K562 (cell line): ENCODE data around the gene EGR2. TPM values are rescaled to one million over a fixed set of nuclear protein-coding genes. Genes with fewer than 3 reads are reported as not detected.

Source experiments
- ATAC-seq: fragments of 200-7000 bp; cut with Tn5 transposase; 3 replicates; pipeline ENCODE4 v1.9.1; 2020; ENCODE audit warnings: moderate library complexity
- BruUV-seq: library from RNA; stranded (reverse); fragments of 400-500 nt; replicated peaks from 2 replicates; lab custom pipeline; 2021; lab: Mats Ljungman, UMichigan
- CTCF ChIA-PET: fragments of 300-600 bp; formaldehyde crosslinking; extraction: SDS; loops from one replicate; lab custom pipeline; 2021; ENCODE audit warnings: low intra/inter-chr PET ratio; lab: Yijun Ruan, JAX
- POLR2A ChIA-PET: fragments of 300-600, 350-650 bp; sonication (Branson Sonifier 250); formaldehyde crosslinking; extraction: SDS; loops from one replicate; lab custom pipeline; 2021; ENCODE audit warnings: antibody characterized with exemption, inconsistent platforms; lab: Yijun Ruan, JAX
- DNase-seq, 4 experiments: peaks; one replicate each; pipeline versions ENCODE4 v3.0.0 to v3.0.0-alpha.2; 2011 to 2018; ENCODE audit warnings: low spot score in 3 of 4, mixed read lengths in 3 of 4; ENCODE audit errors: extremely low read depth in 1 of 4
- FAIRE-seq: peaks from 2 replicates; lab custom pipeline; 2011; peaks lifted over from hg19 to GRCh38; lab: Jason Lieb, UNC
- H2AFZ ChIP-seq: 2 replicates; pipeline ENCODE4 v1.6.0; 2011; ENCODE audit warnings: low read depth, low read length, control low read depth, inconsistent platforms
- H3K27ac ChIP-seq: fragments of 200-600 bp; 3 replicates; pipeline ENCODE4 v1.8.0; 2011; ENCODE audit warnings: low read depth, mild to moderate bottlenecking, control low read depth, inconsistent platforms, low read length, moderate library complexity, mixed read lengths; ENCODE audit errors: extremely low read depth
- H3K27me3 ChIP-seq, 2 experiments: fragments of 300-600 bp in 1 of 2; 2 replicates in 1 of 2; 3 replicates in 1 of 2; pipeline versions ENCODE4 v1.6.0 to v1.8.0; 2011; ENCODE audit warnings: inconsistent platforms in 2 of 2, low read length in 2 of 2, mild to moderate bottlenecking in 1 of 2, mixed read lengths in 1 of 2, moderate library complexity in 1 of 2; ENCODE audit not compliant: control insufficient read depth in 2 of 2, insufficient read depth in 2 of 2
- H3K36me3 ChIP-seq: fragments of 300-600 bp; 3 replicates; pipeline ENCODE4 v1.8.0; 2011; ENCODE audit warnings: mild to moderate bottlenecking, low read length, inconsistent platforms; ENCODE audit not compliant: control insufficient read depth, insufficient read depth
- H3K4me1 ChIP-seq, 2 experiments: fragments of 200-600 bp in 1 of 2; replicated peaks in 1 of 2; 2 replicates in 1 of 2; 3 replicates in 1 of 2; pipeline versions ENCODE4 v1.5.1 to v1.8.0; 2011; ENCODE audit warnings: inconsistent platforms in 2 of 2, low read length in 2 of 2, mild to moderate bottlenecking in 1 of 2, mixed read lengths in 1 of 2, moderate library complexity in 1 of 2; ENCODE audit not compliant: control insufficient read depth in 2 of 2, insufficient read depth in 2 of 2
- H3K4me2 ChIP-seq: 2 replicates; pipeline ENCODE4 v1.6.1; 2011; ENCODE audit warnings: low read length, control low read depth, inconsistent platforms, mixed read lengths; ENCODE audit not compliant: insufficient read depth
- H3K4me3 ChIP-seq: fragments of 200-600 bp; sonication (generic), shearing (Covaris generic); 2 replicates; pipeline ENCODE4 v1.5.1; 2016; ENCODE audit warnings: control low read depth, inconsistent platforms
- H3K79me2 ChIP-seq: fragments of 200-600 bp; 3 replicates; pipeline ENCODE4 v1.8.0; 2011; ENCODE audit warnings: low read length, inconsistent platforms; ENCODE audit not compliant: control insufficient read depth, insufficient read depth
- H3K9ac ChIP-seq, 2 experiments: 2 replicates each; pipeline versions ENCODE4 v1.6.0 to v1.6.1; 2011; ENCODE audit warnings: low read depth in 2 of 2, low read length in 2 of 2, control low read depth in 1 of 2, inconsistent platforms in 1 of 2, mild to moderate bottlenecking in 1 of 2, mixed read lengths in 1 of 2; ENCODE audit not compliant: insufficient read depth in 1 of 2
- H3K9me1 ChIP-seq: one replicate; pipeline ENCODE4 v1.6.0; 2011; ENCODE audit warnings: inconsistent platforms, mild to moderate bottlenecking, low read length, moderate library complexity; ENCODE audit not compliant: control insufficient read depth, insufficient read depth
- H3K9me3 ChIP-seq: replicated peaks from 2 replicates; pipeline ENCODE4 v1.5.1; 2011; ENCODE audit warnings: low read depth, low read length, inconsistent platforms; ENCODE audit not compliant: control insufficient read depth, insufficient read depth
- H4K20me1 ChIP-seq: replicated peaks from 2 replicates; pipeline ENCODE4 v1.6.1; 2011; ENCODE audit warnings: low read length, inconsistent platforms, mixed read lengths; ENCODE audit not compliant: control insufficient read depth, insufficient read depth
- BRCA1 ChIP-seq, 2 experiments: fragments of 450-650 bp in 1 of 2; sonication (generic) in 1 of 2; formaldehyde crosslinking in 1 of 2; IDR thresholded peaks; 2 replicates each; pipeline versions ENCODE4 v1.5.0 to v1.6.1; 2017 to 2020; ENCODE audit warnings: mild to moderate bottlenecking in 1 of 2, missing genetic modification reagents in 1 of 2
- CHD1 ChIP-seq: fragments of 200-600 bp; sonication (generic); IDR thresholded peaks from one replicate; pipeline ENCODE4 v1.6.1; 2012; ENCODE audit warnings: mild to moderate bottlenecking, moderate library complexity, low read length, inconsistent platforms
- CREM ChIP-seq: IDR thresholded peaks from 2 replicates; pipeline ENCODE4 v1.6.1; 2014; ENCODE audit warnings: antibody characterized with exemption, low read depth
- ELF2 ChIP-seq: fragments of 250-450 bp; sonication (Bioruptor Pico); IDR thresholded peaks from 2 replicates; pipeline ENCODE4 v1.5.0; 2021; ENCODE audit warnings: mild to moderate bottlenecking
- FOXP1 ChIP-seq: sonication (generic); formaldehyde crosslinking; IDR thresholded peaks from 2 replicates; pipeline ENCODE4 v1.8.0; 2022; ENCODE audit warnings: mild to moderate bottlenecking, missing genetic modification reagents
- HMG20A ChIP-seq: fragments of 450-650 bp; formaldehyde crosslinking; conservative IDR thresholded peaks from 2 replicates; pipeline ENCODE4 v1.4.0; 2020; ENCODE audit warnings: mild to moderate bottlenecking, mixed read lengths
- MAFF ChIP-seq: IDR thresholded peaks from 2 replicates; pipeline ENCODE4 v1.6.1; 2012; ENCODE audit warnings: low read length, improper control_type of control experiment
- RBM34 ChIP-seq: fragments of 200-400 bp; formaldehyde crosslinking; IDR thresholded peaks from 2 replicates; pipeline ENCODE4 v1.6.1; 2018; ENCODE audit warnings: low read length, borderline replicate concordance; ENCODE audit not compliant: insufficient read depth
- SMAD1 ChIP-seq: fragments of 150-350 bp; IDR thresholded peaks from 2 replicates; pipeline ENCODE4 v1.6.1; 2014; ENCODE audit warnings: low read length, low read depth; ENCODE audit not compliant: partially characterized antibody
- SMARCE1 ChIP-seq: fragments of 450-650 bp; IDR thresholded peaks from 2 replicates; pipeline ENCODE4 v1.7.1; 2016; ENCODE audit warnings: mild to moderate bottlenecking
- ZKSCAN1 ChIP-seq: fragments of 150-350 bp; IDR thresholded peaks from 2 replicates; pipeline ENCODE4 v1.6.1; 2016; ENCODE audit warnings: low read depth, low read length
- ZNF224 ChIP-seq: sonication (generic); formaldehyde crosslinking; IDR thresholded peaks from 2 replicates; pipeline ENCODE4 v1.8.0; 2022; ENCODE audit warnings: mild to moderate bottlenecking, missing genetic modification reagents
- ZNF239 ChIP-seq: fragments of 250-450 bp; sonication (Bioruptor Pico); IDR thresholded peaks from 2 replicates; pipeline ENCODE4 v1.4.0; 2020; ENCODE audit warnings: mild to moderate bottlenecking
- ZNF253 ChIP-seq: fragments of 250-450 bp; sonication (Bioruptor Pico); conservative IDR thresholded peaks from 2 replicates; pipeline ENCODE4 v1.6.1; 2021; ENCODE audit warnings: mild to moderate bottlenecking
- ZNF695 ChIP-seq: fragments of 450-650 bp; formaldehyde crosslinking; IDR thresholded peaks from 2 replicates; pipeline ENCODE4 v1.4.0; 2020; ENCODE audit warnings: mild to moderate bottlenecking, moderate library complexity
- WGBS: fragments of 100-300 bp; shearing (Covaris generic); methylation state at CpG from one replicate; pipeline ENCODE4 v1.1.6; 2016; ENCODE audit warnings: low coverage, mixed read lengths; ENCODE audit not compliant: insufficient coverage; ENCODE audit errors: missing lambda C conversion rate; 5-methylcytosine and 5-hydroxymethylcytosine counted together
- in situ Hi-C: fragments of 300-500 bp; cut with MboI; formaldehyde crosslinking; loops from 4 replicates; pipeline ENCODE4 v1.15.0; 2018; ENCODE audit warnings: inconsistent platforms, mixed read lengths
- intact Hi-C: fragments of 100-400 bp; cut with micrococcal nuclease; formaldehyde crosslinking; loops from 2 replicates; pipeline ENCODE4 v1.14.2; 2022
- polyA plus RNA-seq, 8 experiments: library from polyadenylated mRNA; depleted of rRNA in 4 of 8; stranded (reverse) in 5 of 8; unstranded in 3 of 8; fragments of >200 nt; fragmentation: Nextera tagmentation in 2 of 8; fragmentation: Illumina TruSeq in 1 of 8; extraction: Ambion mirVana in 2 of 8; extraction: Trizol in 1 of 8; gene quantifications; 2 replicates each; pipeline versions ENCODE4 v1.2.1 to v1.2.3, GENCODE V29; 2011 to 2014; ENCODE audit warnings: inconsistent platforms in 1 of 8, missing spikeins in 1 of 8
- total RNA-seq, 7 experiments: library from RNA; depleted of rRNA in 6 of 7; stranded (reverse); fragments of >200 nt in 6 of 7; fragmentation: Illumina TruSeq in 2 of 7; extraction: Trizol in 2 of 7; gene quantifications; 2 replicates each; pipeline versions ENCODE4 v1.2.1 to v1.2.3, GENCODE V29; 2011 to 2021; ENCODE audit warnings: low replicate concordance in 1 of 7
- TF ChIP-seq, protein P1 (sequence below): fragments of 250-450 bp; sonication (Bioruptor Pico); IDR thresholded peaks from 2 replicates; pipeline ENCODE4 v1.8.0; 2021; ENCODE audit warnings: moderate library complexity, mild to moderate bottlenecking, inconsistent platforms
- TF ChIP-seq, protein P2 (sequence below): fragments of 250-450 bp; sonication (Bioruptor Pico); IDR thresholded peaks from 2 replicates; pipeline ENCODE4 v1.4.0; 2020; ENCODE audit warnings: mild to moderate bottlenecking, moderate library complexity
- TF ChIP-seq, protein P3 (sequence below): fragments of 450-650 bp; IDR thresholded peaks from 2 replicates; pipeline ENCODE4 v1.7.0; 2016; ENCODE audit warnings: borderline replicate concordance
- TF ChIP-seq, protein P4 (sequence below): sonication (generic); formaldehyde crosslinking; IDR thresholded peaks from 2 replicates; pipeline ENCODE4 v1.8.0; 2023; ENCODE audit warnings: mild to moderate bottlenecking, missing genetic modification reagents

EGR2 gene
- total and polyA plus RNA-seq, 9 of the 15 experiments (the other 6 are each of a cell fraction or from before 2014, with no cell fraction given) = 0.08 to 0.18 (median 0.12) TPM; not detected in 4

DNA sequence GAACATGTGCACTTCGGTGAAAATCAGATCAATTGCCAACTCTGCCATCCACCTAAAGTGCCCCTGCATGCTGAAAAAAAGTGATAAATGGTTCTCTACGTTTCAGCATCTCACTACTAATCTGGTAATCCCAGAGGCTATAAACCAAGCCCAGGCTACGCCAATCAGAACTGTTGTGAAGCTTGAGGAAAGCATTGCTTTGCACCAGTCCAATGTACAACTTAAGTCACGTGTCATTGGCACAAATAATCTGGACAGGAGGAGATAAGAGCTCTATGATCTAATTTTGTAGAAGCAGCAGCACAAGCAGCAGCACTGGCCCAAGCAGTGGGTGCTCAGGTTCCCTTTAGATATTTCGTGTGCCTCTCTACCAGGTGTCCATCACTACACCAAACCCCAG is 4.4 kb upstream of the EGR2 start:
- 0% methylated on average over 5 of the region's 5 CpGs for WGBS
- TF ChIP-seq, protein P1, sequence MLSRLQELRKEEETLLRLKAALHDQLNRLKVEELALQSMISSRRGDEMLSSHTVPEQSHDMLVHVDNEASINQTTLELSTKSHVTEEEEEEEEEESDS (CRISPR knock-in tag) = no peak
- no peak for TF ChIP-seq ZNF253 (CRISPR knock-in tag)
- no peak for TF ChIP-seq CREM
- TF ChIP-seq, protein P2, sequence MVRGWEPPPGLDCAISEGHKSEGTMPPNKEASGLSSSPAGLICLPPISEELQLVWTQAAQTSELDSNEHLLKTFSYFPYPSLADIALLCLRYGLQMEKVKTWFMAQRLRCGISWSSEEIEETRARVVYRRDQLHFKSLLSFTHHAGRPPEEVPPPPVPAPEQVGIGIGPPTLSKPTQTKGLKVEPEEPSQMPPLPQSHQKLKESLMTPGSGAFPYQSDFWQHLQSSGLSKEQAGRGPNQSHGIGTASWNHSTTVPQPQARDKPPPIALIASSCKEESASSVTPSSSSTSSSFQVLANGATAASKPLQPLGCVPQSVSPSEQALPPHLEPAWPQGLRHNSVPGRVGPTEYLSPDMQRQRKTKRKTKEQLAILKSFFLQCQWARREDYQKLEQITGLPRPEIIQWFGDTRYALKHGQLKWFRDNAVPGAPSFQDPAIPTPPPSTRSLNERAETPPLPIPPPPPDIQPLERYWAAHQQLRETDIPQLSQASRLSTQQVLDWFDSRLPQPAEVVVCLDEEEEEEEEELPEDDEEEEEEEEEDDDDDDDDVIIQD (CRISPR knock-in tag) = no peak
- TF ChIP-seq SMAD1 = no peak
- no peak for TF ChIP-seq ZNF224
- no peak for TF ChIP-seq CHD1
- TF ChIP-seq, protein P3, sequence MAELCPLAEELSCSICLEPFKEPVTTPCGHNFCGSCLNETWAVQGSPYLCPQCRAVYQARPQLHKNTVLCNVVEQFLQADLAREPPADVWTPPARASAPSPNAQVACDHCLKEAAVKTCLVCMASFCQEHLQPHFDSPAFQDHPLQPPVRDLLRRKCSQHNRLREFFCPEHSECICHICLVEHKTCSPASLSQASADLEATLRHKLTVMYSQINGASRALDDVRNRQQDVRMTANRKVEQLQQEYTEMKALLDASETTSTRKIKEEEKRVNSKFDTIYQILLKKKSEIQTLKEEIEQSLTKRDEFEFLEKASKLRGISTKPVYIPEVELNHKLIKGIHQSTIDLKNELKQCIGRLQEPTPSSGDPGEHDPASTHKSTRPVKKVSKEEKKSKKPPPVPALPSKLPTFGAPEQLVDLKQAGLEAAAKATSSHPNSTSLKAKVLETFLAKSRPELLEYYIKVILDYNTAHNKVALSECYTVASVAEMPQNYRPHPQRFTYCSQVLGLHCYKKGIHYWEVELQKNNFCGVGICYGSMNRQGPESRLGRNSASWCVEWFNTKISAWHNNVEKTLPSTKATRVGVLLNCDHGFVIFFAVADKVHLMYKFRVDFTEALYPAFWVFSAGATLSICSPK = no peak
- TF ChIP-seq ELF2 (CRISPR knock-in tag) = no peak
- no peak for TF ChIP-seq SMARCE1
- no peak for TF ChIP-seq FOXP1 (CRISPR knock-in tag)
- no peak for TF ChIP-seq ZKSCAN1
- TF ChIP-seq MAFF = no peak
- no peak for TF ChIP-seq RBM34
- TF ChIP-seq, protein P4, sequence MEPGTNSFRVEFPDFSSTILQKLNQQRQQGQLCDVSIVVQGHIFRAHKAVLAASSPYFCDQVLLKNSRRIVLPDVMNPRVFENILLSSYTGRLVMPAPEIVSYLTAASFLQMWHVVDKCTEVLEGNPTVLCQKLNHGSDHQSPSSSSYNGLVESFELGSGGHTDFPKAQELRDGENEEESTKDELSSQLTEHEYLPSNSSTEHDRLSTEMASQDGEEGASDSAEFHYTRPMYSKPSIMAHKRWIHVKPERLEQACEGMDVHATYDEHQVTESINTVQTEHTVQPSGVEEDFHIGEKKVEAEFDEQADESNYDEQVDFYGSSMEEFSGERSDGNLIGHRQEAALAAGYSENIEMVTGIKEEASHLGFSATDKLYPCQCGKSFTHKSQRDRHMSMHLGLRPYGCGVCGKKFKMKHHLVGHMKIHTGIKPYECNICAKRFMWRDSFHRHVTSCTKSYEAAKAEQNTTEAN (CRISPR knock-in tag) = no peak
- no peak for TF ChIP-seq HMG20A (CRISPR knock-in tag)
- TF ChIP-seq ZNF239 (CRISPR knock-in tag) = no peak
- no peak for TF ChIP-seq ZNF695
- no peak for TF ChIP-seq BRCA1 (IDR thresholded peaks at IDR 0.05)
- TF ChIP-seq BRCA1 (CRISPR knock-in tag; IDR thresholded peaks at IDR 0.05) = no peak
- TF ChIP-seq, all 486 proteins: peak for 0
- DNase-seq = no peak
- Histone ChIP-seq H3K27me3 (peaks cover 7 to 21% of the 10 kb centered on the region in 2 experiments; a peak in 3 of 5 replicates), H4K20me1 (no peaks in the 10 kb centered on the region), H3K9ac (no peak overlapping the region), H3K9me1 (no peaks in the 10 kb centered on the region), H3K36me3 (no peaks in the 10 kb centered on the region), H3K79me2 (no peaks in the 10 kb centered on the region), H3K4me2 (no peak overlapping the region), H3K4me3 (no peak overlapping the region), H3K9me3 (no peaks in the 10 kb centered on the region), H3K4me1 (peaks cover 7 to 34% of the 10 kb centered on the region in 2 experiments; a peak in 3 of 5 replicates), H2AFZ (no peak overlapping the region), H3K27ac (no peak overlapping the region)
- BruUV-seq = no TSS peak
- ATAC-seq = no peak
- CTCF ChIA-PET = interaction anchor here (0.6 kb wide), 1 partner anchor 61 kb away, joined by 3 read pairs; no protein-coding TSS in a partner anchor
- POLR2A ChIA-PET = no interaction called here
- intact Hi-C loops = no loop called here
- FAIRE-seq = no peak
- in situ Hi-C loops = no loop called here
